SK-N-SH (cell line): ENCODE measurements around the gene ACCS. TPM values are rescaled to one million over a fixed set of nuclear protein-coding genes. Genes with fewer than 3 reads are reported as not detected.

ENCODE experiments used
- CTCF ChIA-PET: fragments of 300-600, 350-600 bp; formaldehyde crosslinking; extraction: SDS; loops from one replicate; lab custom pipeline; 2021; lab: Yijun Ruan, JAX
- POLR2A ChIA-PET: fragments of 350-600 bp; sonication (Branson Sonifier 250); formaldehyde crosslinking; extraction: SDS; loops from one replicate; lab custom pipeline; 2020; ENCODE audit warnings: antibody characterized with exemption, inconsistent platforms; lab: Yijun Ruan, JAX
- DNase-seq: peaks from one replicate; pipeline ENCODE4 v3.0.0; 2012
- H2AFZ ChIP-seq: fragments of 200-600 bp; sonication (generic); 2 replicates; pipeline ENCODE4 v1.8.1; 2016; ENCODE audit warnings: antibody characterized with exemption, mild to moderate bottlenecking, low read depth
- H3F3A ChIP-seq: fragments of 200-600 bp; sonication (generic); replicated peaks from 2 replicates; pipeline ENCODE3; 2016; ENCODE audit warnings: antibody characterized with exemption, mild to moderate bottlenecking; ENCODE audit not compliant: insufficient read depth
- H3K27ac ChIP-seq, 2 experiments: fragments of 200-500 bp in 1 of 2; fragments of 200-600 bp in 1 of 2; sonication (Bioruptor generic) in 1 of 2; sonication (generic), shearing (Covaris generic) in 1 of 2; 2 replicates each; pipeline versions ENCODE4 v1.5.1 to v1.6.1; 2014 to 2016; ENCODE audit warnings: low read depth in 2 of 2, inconsistent platforms in 1 of 2, low read length in 1 of 2, mild to moderate bottlenecking in 1 of 2, mixed read lengths in 1 of 2
- H3K27me3 ChIP-seq: fragments of 200-600 bp; sonication (generic), shearing (Covaris generic); 2 replicates; pipeline ENCODE4 v1.6.1; 2016; ENCODE audit warnings: mixed run types; ENCODE audit not compliant: insufficient read depth
- H3K36me3 ChIP-seq, 2 experiments: fragments of 200-500 bp in 1 of 2; fragments of 200-600 bp in 1 of 2; sonication (Bioruptor generic) in 1 of 2; sonication (generic) in 1 of 2; replicated peaks in 1 of 2; 2 replicates each; pipeline versions ENCODE3 to v1.5.1; 2014 to 2016; ENCODE audit warnings: low read length in 1 of 2, mild to moderate bottlenecking in 1 of 2; ENCODE audit not compliant: insufficient read depth in 2 of 2, control insufficient read depth in 1 of 2
- H3K4me1 ChIP-seq, 2 experiments: fragments of 200-500 bp in 1 of 2; fragments of 200-600 bp in 1 of 2; sonication (Bioruptor generic) in 1 of 2; sonication (generic), shearing (Covaris generic) in 1 of 2; 2 replicates each; pipeline versions ENCODE4 v1.5.1 to v1.6.1; 2014 to 2016; ENCODE audit warnings: low read depth in 1 of 2, low read length in 1 of 2, mixed run types in 1 of 2; ENCODE audit not compliant: insufficient read depth in 2 of 2, control insufficient read depth in 1 of 2
- H3K4me2 ChIP-seq: fragments of 200-600 bp; sonication (generic), shearing (Covaris generic); 2 replicates; pipeline ENCODE4 v1.6.1; 2017; ENCODE audit warnings: mixed run types
- H3K4me3 ChIP-seq, 2 experiments: fragments of 200-500 bp in 1 of 2; fragments of 200-600 bp in 1 of 2; sonication (Bioruptor generic) in 1 of 2; sonication (generic), shearing (Covaris generic) in 1 of 2; 2 replicates each; pipeline versions ENCODE4 v1.5.1 to v1.8.1; 2014 to 2016; ENCODE audit warnings: low read depth in 2 of 2, inconsistent platforms in 1 of 2, low read length in 1 of 2, mild to moderate bottlenecking in 1 of 2, mixed read lengths in 1 of 2, moderate library complexity in 1 of 2
- H3K79me2 ChIP-seq: fragments of 200-600 bp; sonication (generic); 2 replicates; pipeline ENCODE4 v1.8.1; 2017; ENCODE audit warnings: mild to moderate bottlenecking; ENCODE audit not compliant: insufficient read depth
- H3K9ac ChIP-seq: fragments of 200-600 bp; sonication (generic); 2 replicates; pipeline ENCODE4 v1.6.1; 2017; ENCODE audit warnings: mixed run types
- H3K9me2 ChIP-seq: fragments of 200-600 bp; sonication (generic); 2 replicates; pipeline ENCODE4 v1.6.1; 2017; ENCODE audit warnings: mixed run types
- H3K9me3 ChIP-seq: fragments of 200-600 bp; sonication (generic); 2 replicates; pipeline ENCODE4 v1.6.1; 2017; ENCODE audit warnings: mixed run types, mild to moderate bottlenecking, moderate library complexity
- H4K20me1 ChIP-seq: fragments of 200-600 bp; sonication (generic); 2 replicates; pipeline ENCODE4 v1.6.1; 2017; ENCODE audit warnings: mild to moderate bottlenecking, mixed run types; ENCODE audit not compliant: insufficient read depth
- ELF1 ChIP-seq: IDR thresholded peaks from 2 replicates; pipeline ENCODE4 v1.4.0; 2012
- EP300 ChIP-seq, 2 experiments: IDR thresholded peaks; 2 replicates each; pipeline versions ENCODE4 v1.4.0 to v1.6.1; 2012; ENCODE audit warnings: borderline replicate concordance in 1 of 2, low read depth in 1 of 2, low read length in 1 of 2
- FOSL2 ChIP-seq: IDR thresholded peaks from 2 replicates; pipeline ENCODE4 v1.4.0; 2012; ENCODE audit warnings: low read depth, mild to moderate bottlenecking, moderate library complexity, borderline replicate concordance
- GATA2 ChIP-seq: sonication (generic); formaldehyde crosslinking; IDR thresholded peaks from 2 replicates; pipeline ENCODE4 v1.5.0; 2020; ENCODE audit warnings: mild to moderate bottlenecking, missing genetic modification reagents
- MEF2A ChIP-seq: IDR thresholded peaks from 2 replicates; pipeline ENCODE4 v1.4.0; 2012; ENCODE audit warnings: low read depth, borderline replicate concordance
- MXI1 ChIP-seq: IDR thresholded peaks from 2 replicates; pipeline ENCODE4 v1.6.1; 2012; ENCODE audit warnings: mild to moderate bottlenecking, low read depth, low read length, improper control_type of control experiment
- NRF1 ChIP-seq: IDR thresholded peaks from 2 replicates; pipeline ENCODE4 v1.6.1; 2012; ENCODE audit warnings: low read depth, mild to moderate bottlenecking, low read length
- RFX5 ChIP-seq: IDR thresholded peaks from 2 replicates; pipeline ENCODE4 v1.6.1; 2012; ENCODE audit warnings: mild to moderate bottlenecking, improper control_type of control experiment, low read length
- RXRA ChIP-seq: IDR thresholded peaks from 2 replicates; pipeline ENCODE4 v1.4.0; 2012; ENCODE audit warnings: low read depth, mild to moderate bottlenecking, borderline replicate concordance
- SMC3 ChIP-seq: IDR thresholded peaks from 2 replicates; pipeline ENCODE4 v1.6.1; 2012; ENCODE audit warnings: low read depth, low read length, improper control_type of control experiment
- WGBS: methylation state at CpG from one replicate; pipeline ENCODE4 v1.1.6; 2017; ENCODE audit warnings: low lambda C conversion rate; 5-methylcytosine and 5-hydroxymethylcytosine counted together
- polyA plus RNA-seq, 3 experiments: library from polyadenylated mRNA; depleted of rRNA; stranded (reverse); fragments of >200 nt; gene quantifications; 2 replicates each; pipeline ENCODE4 v1.2.3, GENCODE V29; 2012
- TF ChIP-seq, protein P1 (sequence below): fragments of 150-350 bp; IDR thresholded peaks from 2 replicates; pipeline ENCODE4 v1.6.1; 2016; ENCODE audit warnings: mild to moderate bottlenecking, low read depth, low read length
- TF ChIP-seq, protein P2 (sequence below): IDR thresholded peaks from 2 replicates; pipeline ENCODE4 v1.6.1; 2012; ENCODE audit warnings: mild to moderate bottlenecking, low read depth, low read length, moderate library complexity
- TF ChIP-seq, protein P3 (sequence below): fragments of 150-350 bp; IDR thresholded peaks from 2 replicates; pipeline ENCODE4 v1.6.1; 2017; ENCODE audit warnings: antibody characterized with exemption, low read length, low read depth, borderline replicate concordance
- TF ChIP-seq, protein P4 (sequence below): IDR thresholded peaks from 2 replicates; pipeline ENCODE4 v1.4.0; 2012; ENCODE audit warnings: low read depth
- TF ChIP-seq, protein P5 (sequence below): IDR thresholded peaks from 2 replicates; pipeline ENCODE4 v1.4.0; 2012; ENCODE audit warnings: low read depth, borderline replicate concordance

ACCS gene
- polyA plus RNA-seq, 1 of the 3 experiments (the other 2 are of a cell fraction) = 28.5 TPM

DNA sequence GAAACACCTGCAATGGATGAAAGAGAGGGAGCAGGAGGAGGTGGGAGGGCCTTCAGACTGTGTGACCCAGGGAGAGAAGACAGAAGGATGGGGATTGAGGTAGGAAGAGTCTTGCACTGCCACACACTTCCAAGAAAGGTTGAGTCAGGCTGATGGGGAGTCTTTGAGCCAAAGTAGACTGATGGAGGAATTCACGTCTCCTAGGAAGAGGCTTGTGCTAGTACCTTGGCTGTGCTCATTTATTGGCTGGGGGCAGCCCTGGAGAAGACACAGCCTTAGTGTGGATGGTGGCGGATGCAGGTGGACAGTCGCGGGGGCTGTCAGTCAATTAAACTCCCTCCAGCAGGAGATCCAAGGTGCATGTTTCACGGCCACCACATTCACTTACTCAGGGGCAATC is 34.5 kb upstream of the ACCS start:
- H3K9me3 ChIP-seq = no peaks in the 10 kb centered on the region
- no peak for TF ChIP-seq EP300 (IDR thresholded peaks at IDR 0.05; ENCODE audit: borderline replicate concordance in 1 of 2, low read depth in 1 of 2, low read length in 1 of 2)
- no peaks in the 10 kb centered on the region for H3F3A ChIP-seq
- no peak for DNase-seq
- no peak overlapping the region for H2AFZ ChIP-seq
- WGBS = 80% methylated on average over 5 of the region's 5 CpGs
- no peaks in the 10 kb centered on the region for H3K79me2 ChIP-seq
- H3K27me3 ChIP-seq = no peaks in the 10 kb centered on the region
- H3K9me2 ChIP-seq = no peaks in the 10 kb centered on the region
- H3K4me3 ChIP-seq = no peak overlapping the region
- peaks cover 9 to 12% of the 10 kb centered on the region in 2 experiments; a peak in 2 of 4 replicates for H3K4me1 ChIP-seq
- H3K36me3 ChIP-seq = no peaks in the 10 kb centered on the region
- H3K4me2 ChIP-seq = no peak overlapping the region
- POLR2A ChIA-PET = no interaction called here
- H3K9ac ChIP-seq = no peak overlapping the region
- H4K20me1 ChIP-seq = no peaks in the 10 kb centered on the region
- CTCF ChIA-PET = interaction anchor here (0.6 to 4.4 kb wide), 4 partner anchors 83 to 247 kb away, joined by 3 to 27 read pairs (median 3); no protein-coding TSS in a partner anchor
- H3K27ac ChIP-seq = no peak overlapping the region

DNA sequence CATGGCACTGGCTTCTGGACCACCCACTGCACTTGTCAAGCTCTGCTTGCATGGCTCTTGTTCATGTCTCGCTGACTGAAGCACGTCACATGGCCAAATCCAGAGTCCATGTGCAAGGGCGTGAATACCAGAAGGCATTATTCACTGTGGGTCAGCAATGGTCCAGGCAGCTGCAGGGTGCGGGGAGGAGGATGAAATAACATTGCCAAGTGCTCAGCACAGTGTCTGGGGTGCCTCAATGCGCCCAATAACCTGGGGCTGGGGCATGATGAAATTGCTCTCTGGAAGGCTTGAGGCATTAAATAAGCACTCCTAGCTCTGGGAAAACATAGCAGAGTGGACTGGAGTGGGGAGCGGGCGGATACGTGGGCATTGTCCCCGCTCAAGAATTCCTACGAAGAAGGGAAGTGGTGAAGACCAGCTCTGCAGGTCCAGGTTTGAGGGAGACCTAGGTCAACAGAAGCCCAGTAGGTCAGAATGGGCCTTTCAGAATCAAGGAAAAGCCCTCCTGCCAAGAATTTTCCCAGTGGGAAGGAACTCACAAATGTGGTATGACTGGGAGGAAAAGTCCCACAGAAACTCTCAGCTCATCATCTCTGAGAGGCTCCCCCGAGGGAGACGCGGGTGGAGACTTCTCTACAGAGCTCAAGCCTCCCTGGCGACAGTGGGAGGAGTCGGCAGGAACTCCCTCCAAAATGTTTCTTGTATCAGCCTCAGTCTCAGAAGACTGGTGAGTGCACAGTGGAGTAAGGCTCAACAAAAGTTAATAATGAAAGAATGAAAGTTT is 33.6 kb upstream of the ACCS start:
- H3K4me3 ChIP-seq = no peak overlapping the region
- no peak overlapping the region for H3K4me2 ChIP-seq
- H3K36me3 ChIP-seq = no peaks in the 10 kb centered on the region
- no peaks in the 10 kb centered on the region for H3K9me2 ChIP-seq
- H3F3A ChIP-seq = no peaks in the 10 kb centered on the region
- no peak overlapping the region for H3K27ac ChIP-seq
- H3K9me3 ChIP-seq = no peaks in the 10 kb centered on the region
- H2AFZ ChIP-seq = no peak overlapping the region
- TF ChIP-seq, protein P1, sequence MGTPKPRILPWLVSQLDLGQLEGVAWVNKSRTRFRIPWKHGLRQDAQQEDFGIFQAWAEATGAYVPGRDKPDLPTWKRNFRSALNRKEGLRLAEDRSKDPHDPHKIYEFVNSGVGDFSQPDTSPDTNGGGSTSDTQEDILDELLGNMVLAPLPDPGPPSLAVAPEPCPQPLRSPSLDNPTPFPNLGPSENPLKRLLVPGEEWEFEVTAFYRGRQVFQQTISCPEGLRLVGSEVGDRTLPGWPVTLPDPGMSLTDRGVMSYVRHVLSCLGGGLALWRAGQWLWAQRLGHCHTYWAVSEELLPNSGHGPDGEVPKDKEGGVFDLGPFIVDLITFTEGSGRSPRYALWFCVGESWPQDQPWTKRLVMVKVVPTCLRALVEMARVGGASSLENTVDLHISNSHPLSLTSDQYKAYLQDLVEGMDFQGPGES = no peak
- TF ChIP-seq NRF1 (no peak), MEF2A (no peak), RXRA (no peak), SMC3 (no peak), FOSL2 (no peak), RFX5 (no peak), MXI1 (no peak), ELF1 (no peak), GATA2 (CRISPR knock-in tag) (no peak)
- TF ChIP-seq, protein P2, sequence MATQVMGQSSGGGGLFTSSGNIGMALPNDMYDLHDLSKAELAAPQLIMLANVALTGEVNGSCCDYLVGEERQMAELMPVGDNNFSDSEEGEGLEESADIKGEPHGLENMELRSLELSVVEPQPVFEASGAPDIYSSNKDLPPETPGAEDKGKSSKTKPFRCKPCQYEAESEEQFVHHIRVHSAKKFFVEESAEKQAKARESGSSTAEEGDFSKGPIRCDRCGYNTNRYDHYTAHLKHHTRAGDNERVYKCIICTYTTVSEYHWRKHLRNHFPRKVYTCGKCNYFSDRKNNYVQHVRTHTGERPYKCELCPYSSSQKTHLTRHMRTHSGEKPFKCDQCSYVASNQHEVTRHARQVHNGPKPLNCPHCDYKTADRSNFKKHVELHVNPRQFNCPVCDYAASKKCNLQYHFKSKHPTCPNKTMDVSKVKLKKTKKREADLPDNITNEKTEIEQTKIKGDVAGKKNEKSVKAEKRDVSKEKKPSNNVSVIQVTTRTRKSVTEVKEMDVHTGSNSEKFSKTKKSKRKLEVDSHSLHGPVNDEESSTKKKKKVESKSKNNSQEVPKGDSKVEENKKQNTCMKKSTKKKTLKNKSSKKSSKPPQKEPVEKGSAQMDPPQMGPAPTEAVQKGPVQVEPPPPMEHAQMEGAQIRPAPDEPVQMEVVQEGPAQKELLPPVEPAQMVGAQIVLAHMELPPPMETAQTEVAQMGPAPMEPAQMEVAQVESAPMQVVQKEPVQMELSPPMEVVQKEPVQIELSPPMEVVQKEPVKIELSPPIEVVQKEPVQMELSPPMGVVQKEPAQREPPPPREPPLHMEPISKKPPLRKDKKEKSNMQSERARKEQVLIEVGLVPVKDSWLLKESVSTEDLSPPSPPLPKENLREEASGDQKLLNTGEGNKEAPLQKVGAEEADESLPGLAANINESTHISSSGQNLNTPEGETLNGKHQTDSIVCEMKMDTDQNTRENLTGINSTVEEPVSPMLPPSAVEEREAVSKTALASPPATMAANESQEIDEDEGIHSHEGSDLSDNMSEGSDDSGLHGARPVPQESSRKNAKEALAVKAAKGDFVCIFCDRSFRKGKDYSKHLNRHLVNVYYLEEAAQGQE = no peak
- TF ChIP-seq, protein P3, sequence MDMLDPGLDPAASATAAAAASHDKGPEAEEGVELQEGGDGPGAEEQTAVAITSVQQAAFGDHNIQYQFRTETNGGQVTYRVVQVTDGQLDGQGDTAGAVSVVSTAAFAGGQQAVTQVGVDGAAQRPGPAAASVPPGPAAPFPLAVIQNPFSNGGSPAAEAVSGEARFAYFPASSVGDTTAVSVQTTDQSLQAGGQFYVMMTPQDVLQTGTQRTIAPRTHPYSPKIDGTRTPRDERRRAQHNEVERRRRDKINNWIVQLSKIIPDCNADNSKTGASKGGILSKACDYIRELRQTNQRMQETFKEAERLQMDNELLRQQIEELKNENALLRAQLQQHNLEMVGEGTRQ = no peak
- TF ChIP-seq, protein P4, sequence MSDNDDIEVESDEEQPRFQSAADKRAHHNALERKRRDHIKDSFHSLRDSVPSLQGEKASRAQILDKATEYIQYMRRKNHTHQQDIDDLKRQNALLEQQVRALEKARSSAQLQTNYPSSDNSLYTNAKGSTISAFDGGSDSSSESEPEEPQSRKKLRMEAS = no peak
- TF ChIP-seq, protein P5, sequence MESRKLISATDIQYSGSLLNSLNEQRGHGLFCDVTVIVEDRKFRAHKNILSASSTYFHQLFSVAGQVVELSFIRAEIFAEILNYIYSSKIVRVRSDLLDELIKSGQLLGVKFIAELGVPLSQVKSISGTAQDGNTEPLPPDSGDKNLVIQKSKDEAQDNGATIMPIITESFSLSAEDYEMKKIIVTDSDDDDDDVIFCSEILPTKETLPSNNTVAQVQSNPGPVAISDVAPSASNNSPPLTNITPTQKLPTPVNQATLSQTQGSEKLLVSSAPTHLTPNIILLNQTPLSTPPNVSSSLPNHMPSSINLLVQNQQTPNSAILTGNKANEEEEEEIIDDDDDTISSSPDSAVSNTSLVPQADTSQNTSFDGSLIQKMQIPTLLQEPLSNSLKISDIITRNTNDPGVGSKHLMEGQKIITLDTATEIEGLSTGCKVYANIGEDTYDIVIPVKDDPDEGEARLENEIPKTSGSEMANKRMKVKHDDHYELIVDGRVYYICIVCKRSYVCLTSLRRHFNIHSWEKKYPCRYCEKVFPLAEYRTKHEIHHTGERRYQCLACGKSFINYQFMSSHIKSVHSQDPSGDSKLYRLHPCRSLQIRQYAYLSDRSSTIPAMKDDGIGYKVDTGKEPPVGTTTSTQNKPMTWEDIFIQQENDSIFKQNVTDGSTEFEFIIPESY = no peak
- ChIA-PET CTCF (interaction anchor here (0.9 to 4.4 kb wide), 5 partner anchors 84 to 143 kb away, joined by 3 to 27 read pairs (median 3); no protein-coding TSS in a partner anchor), POLR2A (interaction anchor here (1.1 kb wide), 1 partner anchor 43 kb away, joined by 3 read pairs; no protein-coding TSS in a partner anchor)
- no peaks in the 10 kb centered on the region for H4K20me1 ChIP-seq
- H3K79me2 ChIP-seq = no peaks in the 10 kb centered on the region
- WGBS = 68% methylated on average over 10 of the region's 15 CpGs
- DNase-seq = no peak
- no peaks in the 10 kb centered on the region for H3K27me3 ChIP-seq
- peaks cover 9 to 18% of the 10 kb centered on the region in 2 experiments; a peak in 2 of 4 replicates for H3K4me1 ChIP-seq
- no peak overlapping the region for H3K9ac ChIP-seq
